Measurements from ENCODE around the gene FHAD1.
"Not testable (repeated sequence)": the region's sequence is repeated elsewhere in the genome, so short reads cannot be mapped to it uniquely, and the experiment has no call there.

DNA sequence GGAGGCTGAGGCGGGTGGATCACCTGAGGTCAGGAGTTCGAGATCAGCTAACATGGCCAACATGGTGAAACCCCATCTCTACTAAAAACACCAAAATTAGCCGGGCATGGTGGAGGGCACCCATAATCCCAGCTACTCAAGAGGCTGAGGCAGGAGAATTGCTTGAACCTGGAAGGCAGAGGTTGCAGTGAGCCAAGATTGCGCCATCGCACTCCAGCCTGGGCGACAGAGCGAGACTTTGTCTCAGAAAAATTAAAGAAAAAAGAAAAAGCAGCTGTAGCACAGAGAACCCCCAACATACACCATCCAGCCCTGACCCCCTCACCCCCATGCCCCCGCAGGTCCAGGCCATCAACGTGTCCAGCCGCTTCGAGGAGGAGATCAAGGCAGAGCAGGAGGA, 181.2 kb downstream of the FHAD1 start:
- TF ChIP-seq, protein P1, sequence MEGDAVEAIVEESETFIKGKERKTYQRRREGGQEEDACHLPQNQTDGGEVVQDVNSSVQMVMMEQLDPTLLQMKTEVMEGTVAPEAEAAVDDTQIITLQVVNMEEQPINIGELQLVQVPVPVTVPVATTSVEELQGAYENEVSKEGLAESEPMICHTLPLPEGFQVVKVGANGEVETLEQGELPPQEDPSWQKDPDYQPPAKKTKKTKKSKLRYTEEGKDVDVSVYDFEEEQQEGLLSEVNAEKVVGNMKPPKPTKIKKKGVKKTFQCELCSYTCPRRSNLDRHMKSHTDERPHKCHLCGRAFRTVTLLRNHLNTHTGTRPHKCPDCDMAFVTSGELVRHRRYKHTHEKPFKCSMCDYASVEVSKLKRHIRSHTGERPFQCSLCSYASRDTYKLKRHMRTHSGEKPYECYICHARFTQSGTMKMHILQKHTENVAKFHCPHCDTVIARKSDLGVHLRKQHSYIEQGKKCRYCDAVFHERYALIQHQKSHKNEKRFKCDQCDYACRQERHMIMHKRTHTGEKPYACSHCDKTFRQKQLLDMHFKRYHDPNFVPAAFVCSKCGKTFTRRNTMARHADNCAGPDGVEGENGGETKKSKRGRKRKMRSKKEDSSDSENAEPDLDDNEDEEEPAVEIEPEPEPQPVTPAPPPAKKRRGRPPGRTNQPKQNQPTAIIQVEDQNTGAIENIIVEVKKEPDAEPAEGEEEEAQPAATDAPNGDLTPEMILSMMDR (IDR thresholded peaks at IDR 0.05), result not testable (repeated sequence)
- TF ChIP-seq POLR2A, EP300, POLR2AphosphoS5 (IDR thresholded peaks at IDR 0.05): not testable (repeated sequence)

All from upper lobe of left lung (tissue), 4 donors.